ENCODE results near the gene NR5A1. TPM values are rescaled to one million over a fixed set of nuclear protein-coding genes. Genes with fewer than 3 reads are reported as not detected.
A peak's percentile ranks its signal among the peaks of the same experiment; 100 is the strongest.

Gene NR5A1
- polyA plus RNA-seq, 2 of the 4 experiments (the other 2 are of a cell fraction): not detected

- ChIA-PET CTCF (interaction anchor here (1.2 kb wide), 1 partner anchor 111 kb away, joined by 5 read pairs; no protein-coding TSS in a partner anchor), POLR2A (no interaction called here)
- Histone ChIP-seq H3K4me1 (no peaks in the 10 kb centered on the region), H3K4me2 (no peak overlapping the region), H3K9me3 (no peaks in the 10 kb centered on the region), H3K27ac (no peak overlapping the region), H3K4me3 (no peak overlapping the region)
- DNase-seq (ENCODE audit: low read depth in 1 of 2, low spot score in 1 of 2): no peak
- FAIRE-seq: no peak
- TF ChIP-seq E2F6 (IDR thresholded peaks at IDR 0.05; ENCODE audit: borderline replicate concordance, low read depth) (no peak), ZC3H11A (IDR thresholded peaks at IDR 0.05) (no peak), BHLHE40 (IDR thresholded peaks at IDR 0.05; ENCODE audit: low read depth, low read length) (no peak), MAZ (IDR thresholded peaks at IDR 0.05; ENCODE audit: borderline replicate concordance, low read depth, low read length) (no peak), RNF2 (IDR thresholded peaks at IDR 0.05; ENCODE audit: borderline replicate concordance, low read depth) (no peak), RARB (CRISPR knock-in tag; IDR thresholded peaks at IDR 0.05) (no peak), CEBPB (IDR thresholded peaks at IDR 0.05) (no peak), TFCP2L1 (CRISPR knock-in tag; IDR thresholded peaks at IDR 0.05) (no peak), FOSL2 (IDR thresholded peaks at IDR 0.05) (no peak), FOSL2 (CRISPR knock-in tag; IDR thresholded peaks at IDR 0.05) (no peak), POLR2A (IDR thresholded peaks at IDR 0.05; ENCODE audit: low read length) (no peak), CBX8 (IDR thresholded peaks at IDR 0.05) (no peak), FOXS1 (CRISPR knock-in tag; IDR thresholded peaks at IDR 0.05) (no peak), ATOH8 (CRISPR knock-in tag; IDR thresholded peaks at IDR 0.05; ENCODE audit: low read depth) (no peak), ELK1 (IDR thresholded peaks at IDR 0.05; ENCODE audit: low read depth, low read length) (no peak), MAX (IDR thresholded peaks at IDR 0.05) (no peak), EHF (CRISPR knock-in tag; IDR thresholded peaks at IDR 0.05) (no peak)
- 89% methylated on average over 2 of the region's 2 CpGs for WGBS (ENCODE audit: missing lambda C conversion rate)
- ATAC-seq: no peak
Measured at GRCh38 chr9:124531115-124531514, 23.9 kb upstream of the NR5A1 start.

GRCh38 chr9:124530246-124530645 lies 23.0 kb upstream of the NR5A1 start:
- no peak for ATAC-seq
- Histone ChIP-seq H3K4me2 (no peak overlapping the region), H3K27ac (no peak overlapping the region), H3K4me1 (no peaks in the 10 kb centered on the region), H3K9me3 (no peaks in the 10 kb centered on the region), H3K4me3 (no peak overlapping the region)
- CTCF ChIA-PET: interaction anchor here (1.2 to 11.5 kb wide), 2 partner anchors 7 to 110 kb away, joined by 5 to 99 read pairs; no protein-coding TSS in a partner anchor
- 86% methylated on average over 4 of the region's 4 CpGs for WGBS (ENCODE audit: missing lambda C conversion rate)
- POLR2A ChIA-PET: no interaction called here
- FAIRE-seq: no peak
- TF ChIP-seq FOSL2 (IDR thresholded peaks at IDR 0.05) (no peak), FOSL2 (CRISPR knock-in tag; IDR thresholded peaks at IDR 0.05) (no peak)
- DNase-seq (ENCODE audit: low read depth in 1 of 2, low spot score in 1 of 2): no peak

- no peak for FAIRE-seq
- Histone ChIP-seq H3K4me3 (no peak overlapping the region), H3K9me3 (no peaks in the 10 kb centered on the region), H3K4me1 (no peaks in the 10 kb centered on the region), H3K27ac (no peak overlapping the region), H3K4me2 (no peak overlapping the region)
- ChIA-PET POLR2A (no interaction called here), CTCF (interaction anchor here (0.8 to 11.5 kb wide), 6 partner anchors 9 to 184 kb away, joined by 3 to 99 read pairs (median 3); no protein-coding TSS in a partner anchor)
- ATAC-seq: peak in 1 of 2 experiments; percentile 46; a peak in 2 of 6 replicates
- 68% methylated on average over 3 of the region's 3 CpGs for WGBS (ENCODE audit: missing lambda C conversion rate)
- no peak for DNase-seq (ENCODE audit: low read depth in 1 of 2, low spot score in 1 of 2)
- TF ChIP-seq HES2 (IDR thresholded peaks at IDR 0.05) (no peak), EHF (CRISPR knock-in tag; IDR thresholded peaks at IDR 0.05) (no peak), FOXS1 (CRISPR knock-in tag; IDR thresholded peaks at IDR 0.05) (no peak), MYC (IDR thresholded peaks at IDR 0.05; ENCODE audit: borderline replicate concordance, low read length) (no peak), NPAS2 (CRISPR knock-in tag; IDR thresholded peaks at IDR 0.05; ENCODE audit: borderline replicate concordance) (no peak), MAZ (IDR thresholded peaks at IDR 0.05; ENCODE audit: borderline replicate concordance, low read depth, low read length) (no peak), TP53 (CRISPR knock-in tag; IDR thresholded peaks at IDR 0.05) (no peak), CHD4 (IDR thresholded peaks at IDR 0.05; ENCODE audit: borderline replicate concordance) (no peak), KDM1A (IDR thresholded peaks at IDR 0.05; ENCODE audit: low read depth) (no peak), HMGXB4 (CRISPR knock-in tag; IDR thresholded peaks at IDR 0.05; ENCODE audit: borderline replicate concordance) (no peak), E2F6 (IDR thresholded peaks at IDR 0.05; ENCODE audit: borderline replicate concordance, low read depth) (no peak), JUN (IDR thresholded peaks at IDR 0.05) (no peak), ZC3H11A (IDR thresholded peaks at IDR 0.05) (no peak), MAX (IDR thresholded peaks at IDR 0.05) (no peak), ELK1 (IDR thresholded peaks at IDR 0.05; ENCODE audit: low read depth, low read length) (no peak), ZNF302 (CRISPR knock-in tag; IDR thresholded peaks at IDR 0.05) (no peak), EHMT2 (IDR thresholded peaks at IDR 0.05; ENCODE audit: low read depth) (no peak)
Measured at GRCh38 chr9:124527781-124528180, 20.6 kb upstream of the NR5A1 start.

Measured in A549 (cell line).